HG03159 (cell line): Measurements from ENCODE around the gene FAM135A.
"Not testable (repeated sequence)": the region's sequence is repeated elsewhere in the genome, so short reads cannot be mapped to it uniquely, and the experiment has no call there.

Experiments
- ATAC-seq: cut with Tn5 transposase; IDR thresholded peaks from one replicate; pipeline ENCODE4 v1.9.1; 2021; ENCODE audit warnings: mild to moderate bottlenecking, moderate library complexity; ENCODE audit not compliant: unreplicated experiment

The FAM135A gene

GRCh38 chr6:70607371-70607770 lies 194.1 kb downstream of the FAM135A start:
- not testable (repeated sequence) for ATAC-seq

- ATAC-seq, result not testable (repeated sequence)
These were observed 195.9 kb downstream of the FAM135A start for GRCh38 chr6:70609181-70609580.
